ENCODE data around the gene LRRC15.

Gene LRRC15

DNA sequence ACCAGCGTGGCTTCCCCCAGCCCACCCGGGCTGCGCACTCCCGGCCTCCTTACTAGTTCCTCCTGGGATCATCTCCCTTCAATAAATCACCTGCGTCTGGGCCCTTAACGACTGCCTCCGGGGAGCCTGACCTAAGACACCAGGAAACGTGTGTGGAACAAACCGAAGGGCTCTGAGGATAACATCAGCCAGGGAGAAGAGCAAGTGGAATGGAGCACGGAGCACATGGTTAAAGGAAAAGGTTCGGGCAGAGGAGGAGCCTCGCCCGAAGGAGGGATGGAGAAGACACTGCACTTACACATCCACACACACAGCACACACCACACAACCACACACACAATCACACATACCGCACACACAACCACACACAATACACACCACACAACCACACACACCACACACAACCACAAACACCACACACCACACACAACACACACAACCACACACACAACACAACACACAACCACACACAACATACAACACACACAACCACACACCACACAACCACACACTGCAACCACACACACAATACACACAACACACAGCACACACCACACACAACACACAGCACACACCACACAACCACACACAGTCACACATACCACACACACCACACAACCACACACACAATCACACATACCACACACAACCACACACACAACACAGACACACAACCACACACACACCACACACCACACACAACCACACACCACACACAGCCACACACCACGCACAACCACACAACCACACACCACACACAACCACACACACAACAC, 43.2 kb downstream of the LRRC15 start:
- no peak overlapping the region for H3K27ac ChIP-seq (ENCODE audit: low read depth, low read length)
- TF ChIP-seq, protein P1, sequence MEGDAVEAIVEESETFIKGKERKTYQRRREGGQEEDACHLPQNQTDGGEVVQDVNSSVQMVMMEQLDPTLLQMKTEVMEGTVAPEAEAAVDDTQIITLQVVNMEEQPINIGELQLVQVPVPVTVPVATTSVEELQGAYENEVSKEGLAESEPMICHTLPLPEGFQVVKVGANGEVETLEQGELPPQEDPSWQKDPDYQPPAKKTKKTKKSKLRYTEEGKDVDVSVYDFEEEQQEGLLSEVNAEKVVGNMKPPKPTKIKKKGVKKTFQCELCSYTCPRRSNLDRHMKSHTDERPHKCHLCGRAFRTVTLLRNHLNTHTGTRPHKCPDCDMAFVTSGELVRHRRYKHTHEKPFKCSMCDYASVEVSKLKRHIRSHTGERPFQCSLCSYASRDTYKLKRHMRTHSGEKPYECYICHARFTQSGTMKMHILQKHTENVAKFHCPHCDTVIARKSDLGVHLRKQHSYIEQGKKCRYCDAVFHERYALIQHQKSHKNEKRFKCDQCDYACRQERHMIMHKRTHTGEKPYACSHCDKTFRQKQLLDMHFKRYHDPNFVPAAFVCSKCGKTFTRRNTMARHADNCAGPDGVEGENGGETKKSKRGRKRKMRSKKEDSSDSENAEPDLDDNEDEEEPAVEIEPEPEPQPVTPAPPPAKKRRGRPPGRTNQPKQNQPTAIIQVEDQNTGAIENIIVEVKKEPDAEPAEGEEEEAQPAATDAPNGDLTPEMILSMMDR (IDR thresholded peaks at IDR 0.05; ENCODE audit: low read depth, low read length, poor library complexity, severe bottlenecking): no peak
- TF ChIP-seq EZH2phosphoT487 (IDR thresholded peaks at IDR 0.05; ENCODE audit: borderline replicate concordance, low read length): no peak
- H3K4me2 ChIP-seq (ENCODE audit: low read length): no peak overlapping the region

GRCh38 chr3:194325424-194326153, 44.0 kb downstream of the LRRC15 start:
- Histone ChIP-seq H3K4me1 (ENCODE audit: control insufficient read depth, low read length) (no peaks in the 10 kb centered on the region), H3K9me2 (replicated peaks; ENCODE audit: control insufficient read depth, low read length) (no peaks in the 10 kb centered on the region), H3K4me2 (ENCODE audit: low read length) (no peak overlapping the region), H3K4me3 (ENCODE audit: low read length) (no peak overlapping the region), H3K36me3 (ENCODE audit: control insufficient read depth, low read length) (no peaks in the 10 kb centered on the region), H3K27me3 (ENCODE audit: control insufficient read depth, low read length) (peaks cover 5% of the 10 kb centered on the region), H4K20me1 (ENCODE audit: control insufficient read depth, insufficient read depth, low read depth, low read length) (no peaks in the 10 kb centered on the region), H3K79me2 (ENCODE audit: control insufficient read depth, low read length) (no peaks in the 10 kb centered on the region), H3K27ac (ENCODE audit: low read depth, low read length) (no peak overlapping the region), H3F3A (ENCODE audit: control insufficient read depth, insufficient read depth) (peaks cover 17% of the 10 kb centered on the region), H3K9me3 (ENCODE audit: control insufficient read depth, insufficient read depth, low read length) (peaks cover 34% of the 10 kb centered on the region)
- TF ChIP-seq, protein P1 (IDR thresholded peaks at IDR 0.05; ENCODE audit: low read depth, low read length, poor library complexity, severe bottlenecking): no peak
- TF ChIP-seq EZH2phosphoT487 (IDR thresholded peaks at IDR 0.05; ENCODE audit: borderline replicate concordance, low read length): no peak

More for the DNA sequence above, 43.2 kb downstream of the LRRC15 start:
- Histone ChIP-seq H3K9me2 (replicated peaks; ENCODE audit: control insufficient read depth, low read length) (no peaks in the 10 kb centered on the region), H3K9me3 (ENCODE audit: control insufficient read depth, insufficient read depth, low read length) (peaks cover 34% of the 10 kb centered on the region), H3K4me1 (ENCODE audit: control insufficient read depth, low read length) (no peaks in the 10 kb centered on the region), H3K27me3 (ENCODE audit: control insufficient read depth, low read length) (peaks cover 8% of the 10 kb centered on the region), H3K4me3 (ENCODE audit: low read length) (no peak overlapping the region), H3F3A (ENCODE audit: control insufficient read depth, insufficient read depth) (peaks cover 17% of the 10 kb centered on the region), H4K20me1 (ENCODE audit: control insufficient read depth, insufficient read depth, low read depth, low read length) (no peaks in the 10 kb centered on the region), H3K79me2 (ENCODE audit: control insufficient read depth, low read length) (no peaks in the 10 kb centered on the region), H3K36me3 (ENCODE audit: control insufficient read depth, low read length) (no peaks in the 10 kb centered on the region)

GRCh38 chr3:194324823-194325327, 44.7 kb downstream of the LRRC15 start:
- no peak for TF ChIP-seq EZH2phosphoT487 (IDR thresholded peaks at IDR 0.05; ENCODE audit: borderline replicate concordance, low read length)
- TF ChIP-seq, protein P1 (IDR thresholded peaks at IDR 0.05; ENCODE audit: low read depth, low read length, poor library complexity, severe bottlenecking): no peak
- peaks cover 9% of the 10 kb centered on the region for H3K27me3 ChIP-seq (ENCODE audit: control insufficient read depth, low read length)
- no peaks in the 10 kb centered on the region for H4K20me1 ChIP-seq (ENCODE audit: control insufficient read depth, insufficient read depth, low read depth, low read length)
- peaks cover 34% of the 10 kb centered on the region for H3K9me3 ChIP-seq (ENCODE audit: control insufficient read depth, insufficient read depth, low read length)
- H3K4me3 ChIP-seq (ENCODE audit: low read length): no peak overlapping the region
- H3F3A ChIP-seq (ENCODE audit: control insufficient read depth, insufficient read depth): peaks cover 17% of the 10 kb centered on the region
- H3K9me2 ChIP-seq (replicated peaks; ENCODE audit: control insufficient read depth, low read length): no peaks in the 10 kb centered on the region
- no peak overlapping the region for H3K27ac ChIP-seq (ENCODE audit: low read depth, low read length)
- no peaks in the 10 kb centered on the region for H3K36me3 ChIP-seq (ENCODE audit: control insufficient read depth, low read length)
- H3K4me2 ChIP-seq (ENCODE audit: low read length): no peak overlapping the region
- H3K4me1 ChIP-seq (ENCODE audit: control insufficient read depth, low read length): no peaks in the 10 kb centered on the region
- no peaks in the 10 kb centered on the region for H3K79me2 ChIP-seq (ENCODE audit: control insufficient read depth, low read length)

Data from DOHH2 (cell line).